ENCODE measurements around the gene DOCK11.

GRCh38 chrX:118724365-118724764 is 228.8 kb downstream of the DOCK11 start:
- TF ChIP-seq CTCF (IDR thresholded peaks at IDR 0.05) (no peak), POLR2A (IDR thresholded peaks at IDR 0.05) (no peak)
